K562 (cell line): Measurements from ENCODE around the gene IRF2. TPM values are rescaled to one million over a fixed set of nuclear protein-coding genes. Genes with fewer than 3 reads are reported as not detected.

Source experiments
- ATAC-seq: fragments of 200-7000 bp; cut with Tn5 transposase; 3 replicates; pipeline ENCODE4 v1.9.1; 2020; ENCODE audit warnings: moderate library complexity
- BruUV-seq: library from RNA; stranded (reverse); fragments of 400-500 nt; replicated peaks from 2 replicates; lab custom pipeline; 2021; lab: Mats Ljungman, UMichigan
- CTCF ChIA-PET: fragments of 300-600 bp; formaldehyde crosslinking; extraction: SDS; loops from one replicate; lab custom pipeline; 2021; ENCODE audit warnings: low intra/inter-chr PET ratio; lab: Yijun Ruan, JAX
- POLR2A ChIA-PET: fragments of 300-600, 350-650 bp; sonication (Branson Sonifier 250); formaldehyde crosslinking; extraction: SDS; loops from one replicate; lab custom pipeline; 2021; ENCODE audit warnings: antibody characterized with exemption, inconsistent platforms; lab: Yijun Ruan, JAX
- DNase-seq, 4 experiments: peaks; one replicate each; pipeline versions ENCODE4 v3.0.0 to v3.0.0-alpha.2; 2011 to 2018; ENCODE audit warnings: low spot score in 3 of 4, mixed read lengths in 3 of 4; ENCODE audit errors: extremely low read depth in 1 of 4
- FAIRE-seq: peaks from 2 replicates; lab custom pipeline; 2011; peaks lifted over from hg19 to GRCh38; lab: Jason Lieb, UNC
- H2AFZ ChIP-seq: 2 replicates; pipeline ENCODE4 v1.6.0; 2011; ENCODE audit warnings: low read depth, low read length, control low read depth, inconsistent platforms
- H3K27ac ChIP-seq: fragments of 200-600 bp; 3 replicates; pipeline ENCODE4 v1.8.0; 2011; ENCODE audit warnings: low read depth, mild to moderate bottlenecking, control low read depth, inconsistent platforms, low read length, moderate library complexity, mixed read lengths; ENCODE audit errors: extremely low read depth
- H3K27me3 ChIP-seq, 2 experiments: fragments of 300-600 bp in 1 of 2; 2 replicates in 1 of 2; 3 replicates in 1 of 2; pipeline versions ENCODE4 v1.6.0 to v1.8.0; 2011; ENCODE audit warnings: inconsistent platforms in 2 of 2, low read length in 2 of 2, mild to moderate bottlenecking in 1 of 2, mixed read lengths in 1 of 2, moderate library complexity in 1 of 2; ENCODE audit not compliant: control insufficient read depth in 2 of 2, insufficient read depth in 2 of 2
- H3K36me3 ChIP-seq: fragments of 300-600 bp; 3 replicates; pipeline ENCODE4 v1.8.0; 2011; ENCODE audit warnings: mild to moderate bottlenecking, low read length, inconsistent platforms; ENCODE audit not compliant: control insufficient read depth, insufficient read depth
- H3K4me1 ChIP-seq, 2 experiments: fragments of 200-600 bp in 1 of 2; replicated peaks in 1 of 2; 2 replicates in 1 of 2; 3 replicates in 1 of 2; pipeline versions ENCODE4 v1.5.1 to v1.8.0; 2011; ENCODE audit warnings: inconsistent platforms in 2 of 2, low read length in 2 of 2, mild to moderate bottlenecking in 1 of 2, mixed read lengths in 1 of 2, moderate library complexity in 1 of 2; ENCODE audit not compliant: control insufficient read depth in 2 of 2, insufficient read depth in 2 of 2
- H3K4me2 ChIP-seq: 2 replicates; pipeline ENCODE4 v1.6.1; 2011; ENCODE audit warnings: low read length, control low read depth, inconsistent platforms, mixed read lengths; ENCODE audit not compliant: insufficient read depth
- H3K4me3 ChIP-seq: fragments of 200-600 bp; sonication (generic), shearing (Covaris generic); 2 replicates; pipeline ENCODE4 v1.5.1; 2016; ENCODE audit warnings: control low read depth, inconsistent platforms
- H3K79me2 ChIP-seq: fragments of 200-600 bp; 3 replicates; pipeline ENCODE4 v1.8.0; 2011; ENCODE audit warnings: low read length, inconsistent platforms; ENCODE audit not compliant: control insufficient read depth, insufficient read depth
- H3K9ac ChIP-seq, 2 experiments: 2 replicates each; pipeline versions ENCODE4 v1.6.0 to v1.6.1; 2011; ENCODE audit warnings: low read depth in 2 of 2, low read length in 2 of 2, control low read depth in 1 of 2, inconsistent platforms in 1 of 2, mild to moderate bottlenecking in 1 of 2, mixed read lengths in 1 of 2; ENCODE audit not compliant: insufficient read depth in 1 of 2
- H3K9me1 ChIP-seq: one replicate; pipeline ENCODE4 v1.6.0; 2011; ENCODE audit warnings: inconsistent platforms, mild to moderate bottlenecking, low read length, moderate library complexity; ENCODE audit not compliant: control insufficient read depth, insufficient read depth
- H3K9me3 ChIP-seq: replicated peaks from 2 replicates; pipeline ENCODE4 v1.5.1; 2011; ENCODE audit warnings: low read depth, low read length, inconsistent platforms; ENCODE audit not compliant: control insufficient read depth, insufficient read depth
- H4K20me1 ChIP-seq: replicated peaks from 2 replicates; pipeline ENCODE4 v1.6.1; 2011; ENCODE audit warnings: low read length, inconsistent platforms, mixed read lengths; ENCODE audit not compliant: control insufficient read depth, insufficient read depth
- ARID1B ChIP-seq: fragments of 450-650 bp; IDR thresholded peaks from 2 replicates; pipeline ENCODE4 v1.6.1; 2016; ENCODE audit warnings: antibody characterized with exemption, mild to moderate bottlenecking, inconsistent platforms
- GTF2E2 ChIP-seq: fragments of 200-800 bp; sonication (Bioruptor generic); IDR thresholded peaks from 2 replicates; pipeline ENCODE4 v1.6.1; 2016; ENCODE audit warnings: missing genetic modification characterization, missing compliant biosample characterization
- HLTF ChIP-seq: fragments of 450-650 bp; IDR thresholded peaks from 2 replicates; pipeline ENCODE4 v1.6.1; 2016
- HNRNPLL ChIP-seq: fragments of 200-400 bp; formaldehyde crosslinking; IDR thresholded peaks from 2 replicates; pipeline ENCODE4 v1.6.1; 2017; ENCODE audit warnings: low read length, low read depth, mild to moderate bottlenecking; ENCODE audit not compliant: poor library complexity, severe bottlenecking
- NCOA6 ChIP-seq: fragments of 450-650 bp; IDR thresholded peaks from 2 replicates; pipeline ENCODE4 v1.6.1; 2017; ENCODE audit warnings: mild to moderate bottlenecking
- RFX5 ChIP-seq: IDR thresholded peaks from 2 replicates; pipeline ENCODE4 v1.6.1; 2011; ENCODE audit warnings: low read depth, mild to moderate bottlenecking, improper control_type of control experiment, low read length
- SLC30A9 ChIP-seq: fragments of 250-450 bp; sonication (Bioruptor Pico); IDR thresholded peaks from 2 replicates; pipeline ENCODE4 v1.8.0; 2022; ENCODE audit warnings: mild to moderate bottlenecking, moderate library complexity
- ZNF436 ChIP-seq: fragments of 250-450, 450-650 bp; sonication (Bioruptor Pico); formaldehyde crosslinking; IDR thresholded peaks from 2 replicates; pipeline ENCODE4 v1.7.0; 2020; ENCODE audit warnings: mild to moderate bottlenecking
- ZNF551 ChIP-seq: fragments of 250-450 bp; sonication (Bioruptor Pico); IDR thresholded peaks from 2 replicates; pipeline ENCODE4 v1.5.0; 2021; ENCODE audit warnings: mild to moderate bottlenecking, moderate library complexity
- WGBS: fragments of 100-300 bp; shearing (Covaris generic); methylation state at CpG from one replicate; pipeline ENCODE4 v1.1.6; 2016; ENCODE audit warnings: low coverage, mixed read lengths; ENCODE audit not compliant: insufficient coverage; ENCODE audit errors: missing lambda C conversion rate; 5-methylcytosine and 5-hydroxymethylcytosine counted together
- in situ Hi-C: fragments of 300-500 bp; cut with MboI; formaldehyde crosslinking; loops from 4 replicates; pipeline ENCODE4 v1.15.0; 2018; ENCODE audit warnings: inconsistent platforms, mixed read lengths
- intact Hi-C: fragments of 100-400 bp; cut with micrococcal nuclease; formaldehyde crosslinking; loops from 2 replicates; pipeline ENCODE4 v1.14.2; 2022
- polyA plus RNA-seq, 8 experiments: library from polyadenylated mRNA; depleted of rRNA in 4 of 8; stranded (reverse) in 5 of 8; unstranded in 3 of 8; fragments of >200 nt; fragmentation: Nextera tagmentation in 2 of 8; fragmentation: Illumina TruSeq in 1 of 8; extraction: Ambion mirVana in 2 of 8; extraction: Trizol in 1 of 8; gene quantifications; 2 replicates each; pipeline versions ENCODE4 v1.2.1 to v1.2.3, GENCODE V29; 2011 to 2014; ENCODE audit warnings: inconsistent platforms in 1 of 8, missing spikeins in 1 of 8
- total RNA-seq, 7 experiments: library from RNA; depleted of rRNA in 6 of 7; stranded (reverse); fragments of >200 nt in 6 of 7; fragmentation: Illumina TruSeq in 2 of 7; extraction: Trizol in 2 of 7; gene quantifications; 2 replicates each; pipeline versions ENCODE4 v1.2.1 to v1.2.3, GENCODE V29; 2011 to 2021; ENCODE audit warnings: low replicate concordance in 1 of 7
- TF ChIP-seq, protein P1 (sequence below): fragments of 450-650 bp; IDR thresholded peaks from 2 replicates; pipeline ENCODE4 v1.7.1; 2018; ENCODE audit warnings: mild to moderate bottlenecking, low read depth; ENCODE audit not compliant: partially characterized antibody
- TF ChIP-seq, protein P2 (sequence below): fragments of 450-650 bp; conservative IDR thresholded peaks from 2 replicates; pipeline ENCODE4 v1.6.1; 2016; ENCODE audit warnings: missing genetic modification characterization, low read depth, mild to moderate bottlenecking, control low read depth, missing compliant biosample characterization

Gene IRF2
- total and polyA plus RNA-seq, 9 of the 15 experiments (the other 6 are each of a cell fraction or from before 2014, with no cell fraction given), result 7.1 to 17.1 (median 11.3) TPM

DNA sequence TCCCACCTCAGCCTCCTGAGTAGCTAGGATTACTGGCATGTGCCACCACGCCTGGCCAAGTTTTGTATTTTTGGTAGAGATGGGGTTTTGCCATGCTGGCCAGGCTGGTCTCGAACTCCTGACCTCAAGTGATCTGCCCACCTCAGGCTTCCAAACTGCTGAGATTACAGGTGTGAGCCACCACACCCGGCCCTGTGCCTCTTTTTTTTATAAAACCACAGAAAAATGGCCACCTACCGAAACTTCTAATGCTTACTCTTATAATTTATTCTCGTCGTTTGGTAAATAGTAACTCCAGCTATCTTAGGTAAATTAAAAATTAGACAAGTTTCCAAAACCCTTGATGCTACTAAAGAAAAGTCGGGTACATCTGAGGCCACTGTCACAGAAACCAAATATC, 54.4 kb downstream of the IRF2 start:
- Histone ChIP-seq H3K27me3 (no peaks in the 10 kb centered on the region), H3K36me3 (peaks cover 35% of the 10 kb centered on the region), H3K9me1 (no peaks in the 10 kb centered on the region), H3K9ac (no peak overlapping the region), H3K27ac (no peak overlapping the region), H3K4me2 (no peak overlapping the region), H2AFZ (no peak overlapping the region), H3K79me2 (peaks cover 6% of the 10 kb centered on the region; the same call in 1 of the 3 replicates), H3K4me3 (no peak overlapping the region), H3K9me3 (peaks cover 7% of the 10 kb centered on the region), H4K20me1 (0 out of 2 replicates have a peak, but pooled peaks cover 3% of the 10 kb centered on the region), H3K4me1 (peaks cover 3 to 20% of the 10 kb centered on the region in 2 experiments; a peak in 4 of 5 replicates)
- DNase-seq (no peak), FAIRE-seq (no peak), ATAC-seq (no peak)
- in situ Hi-C loops, result no loop called here
- ChIA-PET CTCF (no interaction called here), POLR2A (no interaction called here)
- no peak for TF ChIP-seq ARID1B
- no peak for TF ChIP-seq SLC30A9 (CRISPR knock-in tag)
- WGBS, result 82% methylated on average over 7 of the region's 7 CpGs
- no TSS peak for BruUV-seq
- intact Hi-C loops, result no loop called here

DNA sequence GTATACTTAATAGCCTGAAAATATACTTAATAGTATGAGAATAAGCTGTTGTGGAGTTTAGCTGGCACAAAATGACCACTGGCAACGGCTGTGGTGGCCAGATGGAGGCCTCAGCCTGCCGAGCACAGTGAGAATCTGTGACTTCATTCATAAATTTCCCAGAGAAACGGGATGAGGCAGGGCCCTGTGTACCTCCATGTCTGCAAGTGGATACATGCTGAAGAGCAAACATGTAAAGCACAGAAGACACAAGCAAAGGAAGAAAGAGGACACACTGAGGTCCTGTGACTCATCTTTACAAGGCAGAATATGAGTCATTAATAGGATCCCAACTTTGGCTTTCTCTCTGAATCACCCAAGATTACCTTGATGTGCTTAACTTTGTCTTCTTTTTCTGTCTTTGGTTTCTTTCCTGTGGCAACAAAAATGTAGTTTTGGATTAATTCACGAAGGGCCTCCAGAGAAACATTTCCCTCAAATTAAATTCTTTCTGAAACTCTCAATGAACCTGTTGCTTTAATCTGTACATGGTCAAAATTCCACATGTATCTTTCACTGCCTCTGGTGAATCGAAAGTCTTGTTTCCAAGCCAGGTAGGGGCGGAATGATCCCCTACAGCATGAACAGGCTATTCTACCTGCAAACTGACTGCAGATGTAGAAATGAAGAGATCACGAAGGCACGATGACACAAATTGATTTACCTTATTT, 56.4 kb downstream of the IRF2 start:
- intact Hi-C loops, result no loop called here
- FAIRE-seq (peak; percentile 51), ATAC-seq (no peak; the same call in 2 of the 3 replicates), DNase-seq (peak; percentile 43 to 49 (median 47))
- ChIA-PET CTCF (no interaction called here), POLR2A (interaction anchor here (0.7 to 0.9 kb wide), 2 partner anchors 10 to 36 kb away, joined by 3 read pairs; no protein-coding TSS in a partner anchor)
- 71% methylated on average over 8 of the region's 8 CpGs for WGBS
- in situ Hi-C loops, result no loop called here
- H3K79me2 ChIP-seq, result peaks cover 6% of the 10 kb centered on the region; the same call in 1 of the 3 replicates
- 0 out of 2 replicates have a peak, but pooled peaks cover 3% of the 10 kb centered on the region for H4K20me1 ChIP-seq
- H3K4me1 ChIP-seq, result peaks cover 6 to 28% of the 10 kb centered on the region in 2 experiments; a peak in 4 of 5 replicates
- H3K27me3 ChIP-seq, result no peaks in the 10 kb centered on the region
- H3K27ac ChIP-seq, result no peak overlapping the region
- peaks cover 7% of the 10 kb centered on the region for H3K9me3 ChIP-seq
- peaks cover 31% of the 10 kb centered on the region for H3K36me3 ChIP-seq
- H3K9me1 ChIP-seq, result no peaks in the 10 kb centered on the region
- H3K9ac ChIP-seq, result no peak overlapping the region
- no TSS peak for BruUV-seq
- H3K4me2 ChIP-seq, result no peak overlapping the region
- H2AFZ ChIP-seq, result no peak overlapping the region
- H3K4me3 ChIP-seq, result no peak overlapping the region
- TF ChIP-seq ZNF551 (CRISPR knock-in tag) (no peak), ZNF436 (CRISPR knock-in tag) (no peak), GTF2E2 (tag) (no peak), NCOA6 (no peak), HNRNPLL (no peak), HLTF (no peak), RFX5 (no peak)
- TF ChIP-seq, protein P1, sequence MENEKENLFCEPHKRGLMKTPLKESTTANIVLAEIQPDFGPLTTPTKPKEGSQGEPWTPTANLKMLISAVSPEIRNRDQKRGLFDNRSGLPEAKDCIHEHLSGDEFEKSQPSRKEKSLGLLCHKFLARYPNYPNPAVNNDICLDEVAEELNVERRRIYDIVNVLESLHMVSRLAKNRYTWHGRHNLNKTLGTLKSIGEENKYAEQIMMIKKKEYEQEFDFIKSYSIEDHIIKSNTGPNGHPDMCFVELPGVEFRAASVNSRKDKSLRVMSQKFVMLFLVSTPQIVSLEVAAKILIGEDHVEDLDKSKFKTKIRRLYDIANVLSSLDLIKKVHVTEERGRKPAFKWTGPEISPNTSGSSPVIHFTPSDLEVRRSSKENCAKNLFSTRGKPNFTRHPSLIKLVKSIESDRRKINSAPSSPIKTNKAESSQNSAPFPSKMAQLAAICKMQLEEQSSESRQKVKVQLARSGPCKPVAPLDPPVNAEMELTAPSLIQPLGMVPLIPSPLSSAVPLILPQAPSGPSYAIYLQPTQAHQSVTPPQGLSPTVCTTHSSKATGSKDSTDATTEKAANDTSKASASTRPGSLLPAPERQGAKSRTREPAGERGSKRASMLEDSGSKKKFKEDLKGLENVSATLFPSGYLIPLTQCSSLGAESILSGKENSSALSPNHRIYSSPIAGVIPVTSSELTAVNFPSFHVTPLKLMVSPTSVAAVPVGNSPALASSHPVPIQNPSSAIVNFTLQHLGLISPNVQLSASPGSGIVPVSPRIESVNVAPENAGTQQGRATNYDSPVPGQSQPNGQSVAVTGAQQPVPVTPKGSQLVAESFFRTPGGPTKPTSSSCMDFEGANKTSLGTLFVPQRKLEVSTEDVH, result no peak
- TF ChIP-seq, protein P2, sequence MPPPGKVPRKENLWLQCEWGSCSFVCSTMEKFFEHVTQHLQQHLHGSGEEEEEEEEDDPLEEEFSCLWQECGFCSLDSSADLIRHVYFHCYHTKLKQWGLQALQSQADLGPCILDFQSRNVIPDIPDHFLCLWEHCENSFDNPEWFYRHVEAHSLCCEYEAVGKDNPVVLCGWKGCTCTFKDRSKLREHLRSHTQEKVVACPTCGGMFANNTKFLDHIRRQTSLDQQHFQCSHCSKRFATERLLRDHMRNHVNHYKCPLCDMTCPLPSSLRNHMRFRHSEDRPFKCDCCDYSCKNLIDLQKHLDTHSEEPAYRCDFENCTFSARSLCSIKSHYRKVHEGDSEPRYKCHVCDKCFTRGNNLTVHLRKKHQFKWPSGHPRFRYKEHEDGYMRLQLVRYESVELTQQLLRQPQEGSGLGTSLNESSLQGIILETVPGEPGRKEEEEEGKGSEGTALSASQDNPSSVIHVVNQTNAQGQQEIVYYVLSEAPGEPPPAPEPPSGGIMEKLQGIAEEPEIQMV (tag), result no peak
